NCI-H524 (cell line): ENCODE data around the gene ITGB5.
"Not testable (repeated sequence)": the region's sequence is repeated elsewhere in the genome, so short reads cannot be mapped to it uniquely, and the experiment has no call there.

Source experiments
- DNase-seq, 2 experiments: peaks; one replicate each; lab custom pipeline; 2025; lab: John Stamatoyannopoulos, UW

The ITGB5 gene

DNA sequence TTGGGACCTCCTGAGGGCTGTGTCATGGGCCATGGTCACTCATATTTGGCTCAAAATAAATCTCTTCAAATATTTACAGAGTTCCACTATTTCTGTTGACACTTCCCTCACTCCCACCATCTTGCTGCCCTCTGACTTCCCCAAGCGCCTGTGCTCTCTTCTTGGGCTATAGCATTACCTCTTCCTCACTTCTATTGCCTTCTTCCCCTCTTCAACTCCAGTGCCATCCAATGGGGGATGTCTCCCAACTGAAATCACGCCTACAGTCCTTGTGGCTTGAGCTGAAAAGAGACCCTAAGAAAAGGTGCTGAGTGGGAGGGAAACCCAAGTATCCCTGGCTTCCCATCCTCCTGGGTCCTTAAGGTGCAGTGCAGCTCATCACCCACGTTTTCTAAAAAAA is 135.1 kb downstream of the ITGB5 start:
- no peak for DNase-seq

DNA sequence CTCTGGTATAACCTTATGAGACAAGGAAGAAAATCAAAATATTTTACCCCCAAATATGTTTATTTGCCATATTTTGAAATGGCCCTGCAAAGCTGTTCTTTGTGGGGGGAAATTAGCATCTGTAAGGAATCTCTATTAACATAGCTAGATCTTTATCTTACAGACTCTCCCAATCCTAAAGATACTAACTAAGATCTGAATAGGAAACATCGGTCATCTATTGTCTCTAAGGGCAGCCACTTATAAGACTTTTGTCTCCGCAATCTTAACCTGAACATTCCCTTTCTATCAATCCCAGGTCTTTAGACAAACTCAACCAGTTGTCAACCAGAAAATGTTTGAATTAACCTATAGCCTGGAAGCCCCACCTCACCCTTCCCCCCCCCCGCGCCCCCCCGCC is 135.7 kb downstream of the ITGB5 start:
- DNase-seq, result no peak

DNA sequence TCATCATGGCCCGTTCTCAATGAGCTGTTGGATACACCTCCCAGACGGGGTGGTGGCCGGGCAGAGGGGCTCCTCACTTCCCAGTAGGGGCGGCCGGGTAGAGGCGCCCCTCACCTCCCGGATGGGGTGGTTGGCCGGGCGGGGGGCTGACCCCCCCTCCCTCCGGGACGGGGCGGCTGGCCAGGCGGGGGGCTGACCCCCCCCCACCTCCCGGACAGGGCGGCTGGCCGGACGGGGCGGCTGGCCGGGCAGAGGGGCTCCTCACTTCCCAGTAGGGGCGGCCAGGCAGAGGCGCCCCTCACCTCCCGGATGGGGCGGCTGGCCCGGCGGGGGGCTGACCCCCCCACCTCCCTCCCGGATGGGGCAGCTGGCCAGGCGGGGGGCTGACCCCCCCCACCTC is 137.3 kb downstream of the ITGB5 start:
- DNase-seq, result not testable (repeated sequence)

DNA sequence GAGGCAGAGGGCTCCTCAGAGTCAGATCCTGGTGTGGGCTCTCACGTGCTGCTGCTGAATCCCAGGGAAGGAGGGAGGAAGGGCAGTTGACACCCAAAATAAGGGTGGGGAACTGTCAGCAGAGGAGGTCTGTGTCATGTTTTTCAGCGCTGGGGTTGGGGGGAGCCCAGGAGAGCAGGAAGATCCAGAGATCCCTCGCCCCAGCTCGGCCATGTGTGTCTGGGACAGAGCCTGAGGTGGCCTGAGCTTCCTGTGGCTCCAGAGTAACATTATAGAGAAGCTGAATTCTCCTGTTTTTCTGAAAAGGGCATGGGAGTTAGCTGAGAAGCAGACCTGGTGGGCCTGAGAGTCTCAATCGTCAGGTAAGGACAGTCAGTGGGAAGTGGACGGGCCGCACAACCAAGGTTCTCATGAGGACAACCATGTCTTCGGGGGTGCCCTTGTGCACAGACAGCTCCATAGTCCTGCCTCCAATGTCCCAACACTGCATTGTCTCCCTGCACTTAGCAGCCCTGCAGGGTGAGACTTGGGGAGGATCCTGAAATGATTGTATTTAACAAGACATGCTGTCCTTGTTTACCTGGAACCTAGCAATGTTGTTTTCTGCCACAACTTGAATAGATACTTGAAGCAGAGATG is 138.5 kb downstream of the ITGB5 start:
- DNase-seq, result no peak

DNA sequence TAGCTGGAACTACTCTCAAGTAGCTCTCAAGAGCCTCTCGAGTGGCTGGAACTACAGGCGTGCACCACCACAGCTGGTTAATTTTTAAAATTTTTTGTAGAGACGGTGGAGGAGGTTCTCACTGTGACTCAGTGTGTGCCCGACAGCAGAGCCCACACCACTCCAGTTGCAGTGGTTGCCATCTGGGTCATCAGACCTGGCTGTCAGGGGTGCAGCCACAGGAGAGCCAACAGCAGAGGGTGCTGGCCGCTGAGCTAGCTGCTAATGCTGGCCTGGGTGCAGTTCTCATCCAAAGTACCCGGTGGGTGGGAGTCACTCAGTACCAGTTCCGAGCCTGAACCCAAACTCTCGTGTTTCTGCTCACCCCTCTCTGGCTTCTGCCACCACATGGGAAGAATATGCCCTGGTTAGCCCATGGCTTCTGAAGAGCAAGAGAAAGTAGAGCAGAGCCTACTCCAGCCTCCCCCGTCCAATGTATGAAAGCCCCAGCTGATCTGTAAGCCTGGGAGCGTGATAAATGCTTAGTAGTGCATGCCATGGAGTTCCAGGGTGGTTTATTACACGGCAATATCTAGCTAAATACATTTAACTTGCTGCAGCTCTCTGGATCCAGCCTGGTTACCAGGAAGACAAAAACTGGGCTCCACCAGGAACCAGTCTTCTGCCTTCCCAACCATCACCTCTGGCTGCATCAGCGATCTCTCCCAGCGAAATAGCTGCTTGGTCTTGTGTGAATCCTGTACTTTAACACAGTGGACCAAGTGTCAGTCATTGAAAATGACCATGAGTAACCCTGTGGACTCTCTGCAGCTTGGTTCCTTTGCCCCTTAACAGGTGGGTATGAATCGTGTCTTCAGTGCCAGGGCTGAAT is 139.8 kb downstream of the ITGB5 start:
- DNase-seq, result peak; percentile 25 to 41

DNA sequence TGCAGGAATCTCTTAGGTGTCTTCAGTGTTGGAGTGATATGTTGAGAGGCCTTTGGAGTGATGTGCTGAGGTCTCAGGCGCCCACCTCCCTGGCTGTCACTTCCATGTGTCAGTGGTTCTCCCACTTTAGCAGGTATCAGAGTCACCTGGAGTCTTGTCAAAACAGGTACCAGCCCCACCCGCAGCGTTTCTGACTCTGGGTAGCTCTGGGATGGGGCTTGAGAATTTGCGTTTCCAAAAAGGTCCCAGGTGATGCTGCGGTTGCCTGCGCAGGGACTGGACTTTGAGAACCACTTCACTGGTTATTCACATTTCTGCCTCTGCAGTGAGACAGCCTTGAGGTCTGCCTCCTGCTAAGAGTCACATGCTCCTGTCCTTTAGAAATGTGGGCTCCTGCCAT is 141.4 kb downstream of the ITGB5 start:
- no peak for DNase-seq

DNA sequence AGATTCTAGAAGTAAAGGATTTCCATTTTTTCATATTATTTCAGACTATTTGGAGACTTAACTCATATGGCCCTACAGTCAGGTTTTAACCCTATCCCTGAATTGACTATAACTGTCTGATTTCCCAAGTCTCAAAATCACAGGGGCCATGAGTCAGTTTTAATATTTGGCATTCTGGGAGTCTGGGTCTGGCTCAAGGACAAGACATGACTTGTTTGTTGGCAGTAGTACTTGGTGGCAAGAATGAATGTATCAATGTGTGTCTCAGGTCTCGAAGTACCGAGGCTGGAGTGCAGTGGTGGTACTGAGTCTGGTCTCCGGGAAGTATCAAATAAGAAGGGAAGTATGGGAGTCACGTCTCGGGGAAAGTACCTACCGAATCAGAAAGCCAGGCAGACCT is 146.1 kb downstream of the ITGB5 start:
- DNase-seq, result no peak

DNA sequence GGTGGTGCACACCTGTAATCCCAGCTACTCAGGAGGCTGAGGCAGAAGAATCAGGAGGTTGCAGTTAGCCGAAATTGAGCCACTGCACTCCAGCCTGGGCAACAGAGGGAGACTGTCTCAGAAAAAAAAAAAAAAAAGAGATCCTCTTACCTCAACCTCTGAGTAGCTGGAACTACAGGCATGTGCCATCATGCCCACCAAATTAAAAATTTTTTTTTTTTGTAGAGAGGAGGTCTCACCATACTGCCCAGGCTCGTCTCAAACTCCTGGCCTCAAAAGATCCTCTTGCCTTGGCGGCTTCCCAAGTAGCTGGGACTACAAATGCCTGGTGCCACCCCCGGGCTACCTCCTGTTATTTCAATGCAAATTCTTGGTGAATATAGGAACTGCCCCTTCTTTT is 155.4 kb downstream of the ITGB5 start:
- DNase-seq, result no peak

DNA sequence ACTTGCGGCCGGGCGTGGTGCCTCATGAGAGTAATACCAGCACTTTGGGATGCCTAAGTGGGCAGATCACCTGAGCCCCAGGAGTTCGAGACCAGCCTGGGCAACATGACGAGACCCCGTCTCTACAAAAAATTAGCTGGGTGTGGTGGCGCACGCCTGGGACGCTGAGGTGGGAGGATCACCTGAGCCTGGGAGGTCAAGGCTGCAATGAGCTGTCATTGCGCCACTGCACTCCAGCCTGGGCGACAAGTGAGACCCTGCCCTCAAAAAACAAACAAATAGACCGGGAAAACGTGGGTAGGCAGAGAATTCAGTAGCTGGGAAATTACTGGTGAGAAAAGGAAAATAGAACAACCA is 156.2 kb downstream of the ITGB5 start:
- DNase-seq, result no peak

DNA sequence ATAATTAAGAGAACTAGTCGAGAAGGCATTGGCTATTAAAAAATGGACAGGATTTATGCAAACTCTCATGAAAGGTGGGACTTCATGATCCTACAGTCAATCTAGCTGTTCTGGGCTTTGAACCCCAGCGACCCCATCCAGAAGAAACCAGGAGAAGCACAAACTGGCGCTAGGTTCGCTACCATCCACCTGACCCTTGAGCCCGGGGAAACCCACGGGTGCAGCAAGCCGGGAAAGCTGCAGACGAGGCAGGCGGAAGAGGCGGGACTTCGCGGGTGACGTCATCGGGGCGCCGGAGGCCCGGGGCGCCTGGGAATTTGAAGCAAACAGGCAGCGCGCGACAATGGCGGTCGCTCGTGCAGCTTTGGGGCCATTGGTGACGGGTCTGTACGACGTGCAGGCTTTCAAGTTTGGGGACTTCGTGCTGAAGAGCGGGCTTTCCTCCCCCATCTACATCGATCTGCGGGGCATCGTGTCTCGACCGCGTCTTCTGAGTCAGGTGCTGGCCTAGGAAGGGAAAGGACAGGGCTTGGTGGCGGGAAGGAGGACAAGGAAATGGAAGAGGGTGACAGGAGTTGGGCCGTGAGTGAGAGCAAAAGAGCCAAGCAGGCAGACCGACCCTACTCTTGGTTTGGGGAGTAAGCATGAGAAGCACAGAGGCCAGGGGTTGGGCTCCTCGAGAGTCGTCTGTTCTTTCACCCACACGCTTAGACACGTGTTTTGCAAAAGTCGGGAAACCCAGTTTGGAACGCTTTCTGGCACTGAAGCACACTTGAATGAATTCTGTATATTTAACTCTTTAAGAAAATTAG is 156.8 kb downstream of the ITGB5 start, which contains the start of gene UMPS:
Gene UMPS, plus strand, starts transcription at position 324 of the 812 bp plus-strand sequence. Its CDS starts 20 bp downstream, at position 344.
- peak; percentile 87 to 92 for DNase-seq

DNA sequence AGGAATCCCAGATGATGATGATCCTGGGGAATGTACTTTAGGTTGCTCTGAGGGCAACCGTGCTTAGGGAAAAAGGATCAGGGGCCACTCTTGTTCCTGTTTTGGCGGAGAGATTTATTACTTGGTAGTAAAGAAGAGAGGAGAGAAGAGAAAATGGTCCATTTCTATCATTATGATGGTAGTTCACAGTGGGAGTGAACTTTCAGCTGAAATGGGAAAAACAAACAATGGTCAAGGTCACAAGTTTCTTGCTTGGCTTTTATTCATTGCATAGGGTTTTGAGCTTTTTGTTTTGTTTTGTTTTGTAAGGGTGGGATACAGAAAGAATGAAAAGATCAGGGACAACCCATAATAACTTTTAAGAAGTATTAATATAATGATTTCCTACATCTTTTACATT is 164.6 kb downstream of the ITGB5 start:
- no peak for DNase-seq

DNA sequence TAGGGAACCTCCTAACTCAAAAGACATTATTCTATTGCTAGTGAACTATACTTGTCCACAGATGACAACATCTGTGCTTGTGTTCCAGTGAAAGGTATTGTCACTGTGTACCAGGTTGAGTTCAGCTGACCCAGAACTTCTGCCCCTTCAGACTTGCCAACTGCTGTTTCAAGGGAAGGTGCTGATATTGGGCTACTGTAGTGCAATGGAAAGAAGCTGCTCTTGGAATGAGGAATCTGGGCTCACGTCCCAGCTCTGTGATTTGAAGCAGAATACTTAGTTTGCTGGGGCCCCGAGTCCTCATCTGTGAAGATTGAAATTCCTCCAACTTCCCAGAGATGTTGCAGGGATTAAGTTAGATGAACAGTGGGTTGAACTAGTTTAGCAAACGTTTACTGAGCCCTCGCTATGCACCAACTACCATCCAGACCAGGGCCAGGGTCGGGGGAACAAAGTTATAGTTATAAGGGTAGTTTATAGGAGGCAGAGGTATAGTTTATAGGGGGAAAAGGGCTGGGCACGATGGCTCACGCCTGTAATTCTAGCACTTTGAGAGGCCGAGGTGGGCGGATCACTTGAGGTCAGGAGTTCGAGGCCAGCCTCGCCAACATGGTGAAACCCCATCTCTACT is 172.8 kb downstream of the ITGB5 start:
- no peak for DNase-seq
